Measurements from ENCODE around the gene POLN.

DNA sequence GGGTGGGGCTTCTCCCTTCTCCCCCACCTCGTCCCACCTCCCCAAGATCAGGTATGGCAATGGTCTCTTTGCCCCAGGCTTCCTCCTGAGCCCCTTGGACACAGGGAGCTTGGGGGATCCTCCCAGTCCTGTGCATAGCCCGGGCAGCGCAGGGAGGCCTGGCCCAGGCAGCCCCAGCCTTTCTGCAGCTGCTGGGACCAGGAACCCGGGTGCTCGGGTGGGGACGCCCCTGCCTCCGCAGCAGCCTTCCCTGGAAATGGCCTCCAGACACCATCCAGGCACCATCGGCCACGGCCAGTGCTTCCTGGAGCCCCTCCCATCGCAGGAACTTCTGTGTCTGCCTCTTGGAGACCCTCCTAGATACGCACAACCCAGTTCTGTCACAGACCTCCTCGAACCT lies 25.9 kb upstream of the POLN start:
- TF ChIP-seq, protein P1, sequence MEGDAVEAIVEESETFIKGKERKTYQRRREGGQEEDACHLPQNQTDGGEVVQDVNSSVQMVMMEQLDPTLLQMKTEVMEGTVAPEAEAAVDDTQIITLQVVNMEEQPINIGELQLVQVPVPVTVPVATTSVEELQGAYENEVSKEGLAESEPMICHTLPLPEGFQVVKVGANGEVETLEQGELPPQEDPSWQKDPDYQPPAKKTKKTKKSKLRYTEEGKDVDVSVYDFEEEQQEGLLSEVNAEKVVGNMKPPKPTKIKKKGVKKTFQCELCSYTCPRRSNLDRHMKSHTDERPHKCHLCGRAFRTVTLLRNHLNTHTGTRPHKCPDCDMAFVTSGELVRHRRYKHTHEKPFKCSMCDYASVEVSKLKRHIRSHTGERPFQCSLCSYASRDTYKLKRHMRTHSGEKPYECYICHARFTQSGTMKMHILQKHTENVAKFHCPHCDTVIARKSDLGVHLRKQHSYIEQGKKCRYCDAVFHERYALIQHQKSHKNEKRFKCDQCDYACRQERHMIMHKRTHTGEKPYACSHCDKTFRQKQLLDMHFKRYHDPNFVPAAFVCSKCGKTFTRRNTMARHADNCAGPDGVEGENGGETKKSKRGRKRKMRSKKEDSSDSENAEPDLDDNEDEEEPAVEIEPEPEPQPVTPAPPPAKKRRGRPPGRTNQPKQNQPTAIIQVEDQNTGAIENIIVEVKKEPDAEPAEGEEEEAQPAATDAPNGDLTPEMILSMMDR (conservative IDR thresholded peaks at IDR 0.05 in 1 of 2, IDR thresholded peaks at IDR 0.05 in 1 of 2; ENCODE audit: extremely low read depth in 1 of 2, insufficient read depth in 1 of 2, low read depth in 1 of 2, low read length in 2 of 2), result no peak
- TF ChIP-seq EZH2 (IDR thresholded peaks at IDR 0.05; ENCODE audit: borderline replicate concordance, low read length), result no peak
